Hepatic stellate cell (primary cell): ENCODE data around the gene SFTPB.
A peak's percentile ranks its signal among the peaks of the same experiment; 100 is the strongest.
"Not testable (repeated sequence)": the region's sequence is repeated elsewhere in the genome, so short reads cannot be mapped to it uniquely, and the experiment has no call there.

Source experiments
- DNase-seq: peaks from one replicate; pipeline ENCODE4 v3.0.0; 2011; ENCODE audit warnings: low spot score

The SFTPB gene

GRCh38 chr2:85668009-85668856, at the start of gene SFTPB:
SFTPB (minus strand) TSS chr2:85668199; CDS start chr2:85668183, 16 bp downstream.
- DNase-seq = no peak

- no peak for DNase-seq
These were observed 49.5 kb upstream of the SFTPB start for GRCh38 chr2:85717308-85718008.

DNA sequence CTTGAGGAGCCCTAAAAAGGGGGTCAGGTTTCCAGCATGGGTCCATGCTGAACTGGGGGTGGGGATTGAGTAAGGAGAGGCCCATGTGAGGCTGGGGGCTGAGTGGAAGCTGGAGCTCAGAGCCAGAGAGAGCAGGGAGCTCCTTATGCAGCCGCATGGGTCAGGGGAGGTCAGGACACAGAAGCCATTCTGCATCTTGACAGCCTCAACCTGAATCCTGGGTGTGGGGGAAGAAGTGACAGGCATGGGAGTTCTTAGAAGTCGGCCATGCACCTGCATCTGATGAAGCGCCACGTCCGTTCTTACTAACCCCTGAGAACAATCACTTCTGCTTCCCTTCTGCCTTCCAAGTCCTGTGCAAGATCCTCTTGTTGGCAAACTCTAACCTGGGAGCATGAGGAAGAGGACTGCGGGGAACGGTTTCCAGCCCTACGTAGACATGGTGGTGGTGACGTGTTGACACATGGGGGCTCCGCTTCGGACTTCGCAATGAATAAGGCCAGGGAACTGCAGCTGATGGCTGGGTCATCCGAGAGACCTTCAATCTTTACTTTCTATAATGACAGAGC, 48.4 kb upstream of the SFTPB start:
- DNase-seq = no peak

GRCh38 chr2:85714841-85715240, 46.8 kb upstream of the SFTPB start:
- no peak for DNase-seq

DNA sequence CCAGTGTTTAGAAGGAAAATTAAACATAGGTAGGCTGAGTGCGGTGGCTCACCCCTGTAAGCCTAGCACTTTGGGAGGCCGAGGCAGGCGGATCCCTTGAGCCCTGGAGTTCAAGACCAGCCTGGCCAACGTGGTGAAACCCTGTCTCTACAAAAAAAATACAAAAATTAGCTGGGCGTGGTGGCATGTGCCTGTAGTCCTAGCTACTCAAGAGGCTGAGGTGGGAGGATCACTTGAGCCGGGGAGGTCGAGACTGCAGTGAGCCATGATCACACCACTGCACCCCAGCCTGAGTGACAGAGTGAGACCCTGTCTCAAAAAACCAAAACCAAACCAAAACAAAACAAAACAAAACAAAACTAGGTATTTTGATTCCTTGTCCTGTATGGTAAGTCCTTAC, 46.4 kb upstream of the SFTPB start:
- not testable (repeated sequence) for DNase-seq

DNA sequence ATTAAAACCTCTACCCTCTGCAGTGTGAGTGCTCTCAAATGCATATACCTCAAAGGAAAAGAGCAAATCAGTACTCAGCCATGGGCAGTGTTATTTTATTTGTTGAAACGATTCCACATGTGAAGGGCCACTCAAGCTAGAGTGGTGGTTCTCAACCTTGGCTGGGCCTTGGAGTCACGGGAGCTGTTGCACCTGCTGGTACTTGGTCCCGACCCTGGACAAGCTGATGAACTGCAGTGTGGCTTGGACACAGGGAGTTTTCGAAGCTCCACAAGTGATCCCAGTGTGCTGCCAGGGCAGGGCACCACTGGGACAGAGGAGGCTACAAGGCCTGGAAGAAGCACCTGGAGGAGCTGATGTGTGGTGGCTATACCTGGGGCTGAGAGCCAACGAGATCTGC, 45.8 kb upstream of the SFTPB start:
- no peak for DNase-seq

DNA sequence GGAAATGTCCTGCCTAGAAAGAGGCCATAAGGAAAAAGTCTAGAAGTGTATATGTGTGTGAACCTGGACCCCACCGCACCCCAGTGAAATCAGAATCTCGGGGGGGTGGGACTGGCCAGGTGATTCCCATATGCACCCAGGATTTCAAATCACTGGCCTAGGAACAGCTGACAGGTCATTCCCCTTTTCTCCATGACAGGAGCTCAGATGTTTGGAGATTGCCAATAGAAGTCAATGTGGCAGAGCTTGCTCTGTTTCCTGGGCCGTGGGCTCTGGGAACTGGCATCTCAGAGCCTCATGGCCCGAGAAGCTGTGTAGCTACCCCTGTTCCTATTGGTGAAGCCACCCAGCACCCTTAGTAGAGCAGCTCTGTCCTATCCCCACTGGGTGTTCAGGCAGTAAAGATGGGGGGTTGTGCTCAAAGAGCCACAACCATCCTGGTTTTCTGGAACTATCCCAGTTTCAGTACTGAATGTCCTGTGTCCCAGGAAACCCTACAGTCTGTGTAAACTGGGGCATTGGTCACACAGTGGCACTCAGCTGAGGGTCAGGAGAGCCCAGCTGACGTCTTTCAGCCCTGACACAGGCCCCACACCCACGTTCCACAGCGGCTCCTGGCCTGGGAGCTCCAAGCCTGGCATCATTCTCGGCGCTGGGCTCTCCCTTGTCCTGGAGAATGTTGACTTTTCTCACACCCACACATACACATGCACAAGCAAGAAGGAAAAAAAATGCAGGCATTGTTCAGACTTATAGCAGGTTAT, 45.0 kb upstream of the SFTPB start:
- DNase-seq = peak; percentile 59

GRCh38 chr2:85712336-85712735, 44.3 kb upstream of the SFTPB start:
- no peak for DNase-seq

GRCh38 chr2:85711578-85712060, 43.6 kb upstream of the SFTPB start:
- DNase-seq = no peak

DNA sequence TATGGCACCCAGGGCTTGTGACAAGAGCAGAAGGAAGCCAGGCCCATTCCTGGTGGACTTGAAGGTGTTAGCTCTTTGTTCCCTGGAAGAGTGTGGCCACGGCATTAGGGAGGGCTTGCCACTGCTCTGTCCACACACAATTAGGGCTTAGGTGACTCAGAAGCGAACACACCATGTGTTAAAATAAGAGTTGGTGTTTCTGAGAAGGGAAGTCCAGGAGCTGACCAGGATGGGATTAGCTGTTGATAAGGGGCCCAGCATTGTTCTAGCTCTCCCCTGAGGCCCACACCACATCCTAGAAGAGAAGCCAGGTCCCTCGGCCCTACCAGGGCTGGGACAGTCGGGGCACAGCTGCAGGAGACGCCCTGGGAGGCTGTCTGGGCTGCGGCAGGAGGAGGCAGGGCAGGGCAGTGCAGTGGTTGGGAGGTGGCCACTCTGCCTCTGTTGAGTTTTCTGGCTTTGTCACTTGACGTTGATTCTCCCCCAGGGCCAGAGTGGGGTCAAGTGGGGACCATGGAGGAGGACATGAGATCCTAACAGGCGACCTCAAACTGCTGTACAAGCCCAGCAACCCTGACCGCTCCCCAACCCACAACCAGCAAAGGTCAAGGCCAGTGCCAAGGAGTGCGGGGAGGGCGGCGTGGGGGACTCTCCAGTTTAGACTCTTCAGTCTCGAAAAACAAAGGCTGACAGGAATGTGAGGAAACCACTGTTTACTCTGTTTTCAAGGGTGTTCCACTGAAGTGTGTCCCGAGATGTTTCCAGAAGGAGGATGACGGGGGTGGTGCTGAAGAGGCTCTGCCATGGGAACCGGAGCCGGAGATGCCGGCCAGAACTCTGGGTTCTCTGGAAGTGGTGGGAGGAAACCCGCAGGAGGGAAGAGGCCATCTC, 42.9 kb upstream of the SFTPB start:
- no peak for DNase-seq

DNA sequence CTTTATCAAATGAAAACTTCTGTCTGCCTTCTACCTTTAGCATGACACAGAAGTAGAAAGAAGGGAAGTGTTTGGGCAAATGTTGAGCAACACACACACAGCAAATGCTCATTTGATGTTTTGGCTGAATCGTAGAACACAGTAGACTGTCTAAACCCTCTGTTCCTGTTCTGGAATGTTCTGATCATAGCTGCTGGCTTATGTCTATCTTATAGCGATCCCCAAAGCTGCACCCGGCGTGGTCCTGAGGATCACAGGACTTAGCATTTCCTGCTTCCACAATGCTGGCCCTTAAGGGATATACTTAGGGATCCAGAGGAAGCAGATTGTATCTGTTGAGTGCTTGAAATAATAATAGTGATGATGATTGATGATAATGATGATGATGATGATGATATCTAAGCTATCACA, 41.4 kb upstream of the SFTPB start:
- DNase-seq = no peak

DNA sequence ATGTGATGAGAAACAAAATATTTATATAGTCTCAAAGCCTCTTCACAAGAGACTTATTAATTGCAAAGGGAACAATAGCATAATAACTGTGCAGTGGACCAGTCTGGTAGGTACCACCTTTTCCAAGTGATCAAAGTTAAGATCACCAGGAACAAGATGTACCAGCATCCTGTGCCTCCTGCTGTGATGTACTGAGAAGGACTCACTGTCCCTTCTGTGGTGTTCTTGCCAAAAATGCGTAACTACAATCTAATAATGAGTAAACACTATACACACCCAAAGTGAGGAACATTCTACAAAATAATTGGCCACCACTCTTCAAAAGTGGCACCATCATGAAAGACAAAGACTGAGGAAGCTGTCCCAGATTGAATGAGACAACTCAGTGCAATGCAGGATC, 40.6 kb upstream of the SFTPB start:
- DNase-seq = no peak

- DNase-seq = peak; percentile 78
These were observed 39.3 kb upstream of the SFTPB start for GRCh38 chr2:85707304-85707703.

DNA sequence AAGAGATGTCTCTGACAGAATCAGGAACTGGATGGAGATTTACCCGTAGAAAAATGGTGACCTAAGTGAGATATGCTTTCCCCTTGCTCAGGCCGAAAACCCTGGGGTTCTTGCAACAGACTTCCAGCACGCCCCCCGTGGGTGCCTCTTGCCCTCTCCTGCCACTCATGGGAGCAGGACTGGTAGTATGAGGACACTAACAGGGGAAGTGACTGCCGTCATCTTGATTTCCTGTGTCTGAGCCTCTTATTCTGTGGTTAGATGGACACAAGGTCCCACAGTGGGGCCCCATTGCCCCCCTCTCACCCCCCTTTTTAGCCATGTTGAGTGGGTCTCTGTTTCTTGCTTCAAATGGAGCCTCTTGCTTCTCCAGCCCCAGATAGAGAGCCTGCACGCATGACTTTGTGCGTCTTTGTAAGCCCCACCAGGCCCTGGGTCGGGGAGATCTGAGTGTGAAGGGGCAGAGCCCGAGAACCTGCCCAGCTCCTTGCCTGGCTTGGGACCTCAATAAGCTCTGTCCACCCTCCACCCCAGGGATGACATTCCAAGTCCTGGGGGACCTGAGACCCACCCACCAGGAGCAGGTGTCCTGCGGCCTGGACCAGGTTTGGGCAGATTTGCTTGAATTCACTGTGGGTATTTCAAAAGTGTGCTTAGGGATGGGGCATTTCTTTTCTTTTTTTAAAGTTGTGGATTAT, 38.7 kb upstream of the SFTPB start:
- no peak for DNase-seq

DNA sequence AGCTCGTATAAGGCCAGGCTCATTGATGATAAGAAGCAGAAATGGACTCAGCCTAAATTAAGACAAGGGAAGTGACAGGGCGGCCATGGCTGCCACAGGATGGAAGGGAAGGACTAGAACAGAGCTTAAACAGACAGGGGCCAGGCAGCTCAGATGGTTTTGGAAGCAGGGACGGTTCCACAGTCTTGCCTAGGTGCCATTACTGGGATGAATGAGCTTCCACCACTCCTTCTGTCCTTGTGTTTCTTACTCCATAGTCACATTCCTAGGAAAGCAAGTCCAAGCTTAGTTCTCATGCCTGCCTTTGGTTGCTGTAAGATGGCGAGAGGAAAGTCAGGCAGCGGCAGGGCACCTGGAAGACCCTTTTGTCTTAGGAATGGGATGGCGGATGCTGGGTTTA, 38.1 kb upstream of the SFTPB start:
- DNase-seq = no peak

DNA sequence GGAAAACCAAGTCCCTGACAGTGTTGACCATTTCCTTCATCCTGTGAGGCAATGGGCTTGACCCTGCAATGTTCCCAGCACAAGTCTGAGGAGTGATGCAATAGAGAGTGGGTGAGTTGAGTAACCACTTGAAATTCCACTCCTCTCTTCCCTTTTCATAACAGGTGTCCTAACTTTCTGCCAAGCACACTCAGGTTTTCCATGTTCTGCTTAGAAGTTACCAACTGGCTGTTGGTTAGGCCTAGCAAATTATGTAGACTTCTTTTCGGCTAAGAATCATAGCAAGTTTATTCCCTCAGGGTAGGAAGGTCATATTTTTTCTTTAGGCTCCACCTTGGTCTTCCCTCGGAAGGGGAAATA, 37.7 kb upstream of the SFTPB start:
- DNase-seq = peak; percentile 78

DNA sequence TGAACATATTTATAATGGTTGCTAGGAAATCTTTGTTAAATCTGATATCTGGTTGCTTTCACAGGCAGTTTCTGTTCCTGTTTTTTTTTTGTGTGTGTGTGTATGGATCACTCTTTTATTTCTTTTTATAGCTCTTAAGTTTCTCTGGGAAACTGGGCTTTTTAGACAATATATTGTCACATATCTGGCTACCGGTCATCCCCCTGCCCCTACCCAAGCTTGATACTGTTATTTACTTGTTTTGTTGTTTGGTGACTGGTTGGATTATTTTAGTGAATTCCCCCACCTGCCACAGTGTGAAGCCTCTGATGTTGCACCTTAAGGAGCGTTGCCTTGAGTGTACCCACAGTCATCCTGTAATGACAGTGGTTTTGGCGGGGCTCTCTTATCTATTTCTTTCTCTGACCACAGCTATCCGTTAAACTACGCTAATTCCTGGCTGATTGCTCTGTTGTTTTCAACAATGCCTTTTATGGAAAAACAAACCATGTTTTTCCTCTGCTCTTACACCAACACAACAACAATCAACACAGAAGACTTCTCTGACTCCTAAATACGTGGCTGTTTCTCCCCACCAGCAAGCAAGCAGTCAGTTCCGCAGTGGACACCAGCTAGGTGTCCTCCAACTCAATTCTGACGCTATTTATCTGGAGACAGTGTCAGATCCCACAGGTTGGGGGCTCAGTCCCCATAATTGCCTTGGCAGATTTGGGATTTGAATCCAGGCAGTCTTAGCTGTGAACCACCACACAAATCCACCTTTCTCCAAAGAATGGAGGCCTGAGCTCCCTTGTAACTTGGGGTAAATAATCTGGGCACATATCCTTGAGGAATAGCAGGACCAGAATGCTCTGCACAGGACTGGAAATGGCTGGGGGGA, 37.0 kb upstream of the SFTPB start:
- DNase-seq = no peak

DNA sequence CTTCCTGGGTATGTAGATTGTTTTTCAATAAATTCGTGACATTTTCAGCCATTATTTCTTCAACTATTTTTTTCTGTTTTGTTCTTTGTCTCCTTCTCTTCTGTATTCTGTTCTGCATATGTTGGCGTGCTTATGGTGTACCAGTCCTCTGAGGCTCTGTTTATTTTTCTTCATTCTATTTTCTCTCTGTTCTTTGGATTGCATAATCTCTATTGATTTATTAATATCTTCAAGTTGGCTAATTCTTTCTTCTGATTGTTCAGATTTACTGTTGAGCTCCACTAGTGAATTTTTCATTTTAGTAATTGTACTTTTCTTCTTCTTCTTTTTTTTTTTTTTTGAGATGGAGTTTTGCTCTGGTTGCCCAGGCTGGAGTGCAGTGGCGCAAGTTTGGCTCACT, 36.0 kb upstream of the SFTPB start:
- no peak for DNase-seq

DNA sequence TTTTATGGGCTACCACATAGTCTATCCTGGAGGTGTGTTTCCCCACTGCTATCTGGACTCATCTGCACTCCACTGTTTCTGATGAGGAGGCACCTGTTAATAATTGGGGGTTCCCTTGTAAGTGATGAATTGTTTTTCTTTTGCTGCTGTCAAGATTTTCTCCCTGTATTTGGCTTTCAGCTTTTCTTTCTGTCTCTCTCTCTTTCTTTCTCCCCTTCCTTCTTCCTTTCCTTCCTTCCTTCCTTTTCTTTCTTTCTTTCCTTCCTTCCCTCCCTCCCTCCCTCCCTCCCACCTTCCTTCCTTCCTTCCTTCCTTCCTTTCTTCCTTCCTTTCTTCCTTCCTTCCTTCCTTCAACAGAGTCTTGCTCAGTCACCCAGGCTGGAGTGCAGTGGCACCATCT, 35.3 kb upstream of the SFTPB start:
- no peak for DNase-seq

- DNase-seq = no peak
These were observed 34.8 kb upstream of the SFTPB start for GRCh38 chr2:85702800-85703199.
